ENCODE measurements around the gene COL6A3.

DNA sequence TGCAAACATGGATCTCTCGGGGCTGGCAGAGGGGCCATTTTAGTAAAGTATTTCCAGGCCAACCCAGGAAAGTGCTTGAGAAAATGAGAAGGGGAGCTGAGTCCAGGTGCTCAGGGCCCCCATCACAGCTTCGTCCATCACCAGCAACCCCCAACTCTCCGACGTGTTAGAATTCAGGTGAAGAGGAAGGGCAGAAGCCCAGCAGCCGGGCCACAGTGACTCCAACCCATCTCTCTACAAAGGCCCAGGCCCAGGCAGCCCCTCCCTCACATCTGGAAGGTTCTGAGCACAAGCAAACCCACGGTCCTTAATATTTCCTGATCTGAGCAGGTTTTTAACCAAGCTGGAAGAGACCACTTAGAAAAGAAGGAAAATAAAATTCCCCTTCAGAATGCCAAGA is 34.7 kb upstream of the COL6A3 start:
- TF ChIP-seq, protein P1, sequence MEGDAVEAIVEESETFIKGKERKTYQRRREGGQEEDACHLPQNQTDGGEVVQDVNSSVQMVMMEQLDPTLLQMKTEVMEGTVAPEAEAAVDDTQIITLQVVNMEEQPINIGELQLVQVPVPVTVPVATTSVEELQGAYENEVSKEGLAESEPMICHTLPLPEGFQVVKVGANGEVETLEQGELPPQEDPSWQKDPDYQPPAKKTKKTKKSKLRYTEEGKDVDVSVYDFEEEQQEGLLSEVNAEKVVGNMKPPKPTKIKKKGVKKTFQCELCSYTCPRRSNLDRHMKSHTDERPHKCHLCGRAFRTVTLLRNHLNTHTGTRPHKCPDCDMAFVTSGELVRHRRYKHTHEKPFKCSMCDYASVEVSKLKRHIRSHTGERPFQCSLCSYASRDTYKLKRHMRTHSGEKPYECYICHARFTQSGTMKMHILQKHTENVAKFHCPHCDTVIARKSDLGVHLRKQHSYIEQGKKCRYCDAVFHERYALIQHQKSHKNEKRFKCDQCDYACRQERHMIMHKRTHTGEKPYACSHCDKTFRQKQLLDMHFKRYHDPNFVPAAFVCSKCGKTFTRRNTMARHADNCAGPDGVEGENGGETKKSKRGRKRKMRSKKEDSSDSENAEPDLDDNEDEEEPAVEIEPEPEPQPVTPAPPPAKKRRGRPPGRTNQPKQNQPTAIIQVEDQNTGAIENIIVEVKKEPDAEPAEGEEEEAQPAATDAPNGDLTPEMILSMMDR (IDR thresholded peaks at IDR 0.05): no peak
- TF ChIP-seq POLR2A (IDR thresholded peaks at IDR 0.05) (no peak), POLR2AphosphoS5 (IDR thresholded peaks at IDR 0.05) (no peak), EP300 (IDR thresholded peaks at IDR 0.05; ENCODE audit: low read depth) (no peak)
